ENCODE data around the gene HBB. TPM values are rescaled to one million over a fixed set of nuclear protein-coding genes. Genes with fewer than 3 reads are reported as not detected.

The HBB gene
- total RNA-seq, 1 experiment from 2014 or later, result not detected

GRCh38 chr11:5223686-5224085 lies 3.2 kb downstream of the HBB start:
- Mint-ChIP-seq H3K27me3 (ENCODE audit: insufficient read depth, unreplicated experiment) (peaks cover 3% of the 10 kb centered on the region), H3K36me3 (ENCODE audit: insufficient read depth, unreplicated experiment) (no peaks in the 10 kb centered on the region), H3K4me1 (ENCODE audit: low read depth, unreplicated experiment) (no peaks in the 10 kb centered on the region), H3K9me3 (ENCODE audit: unreplicated experiment) (peaks cover 9% of the 10 kb centered on the region), H3K4me3 (ENCODE audit: unreplicated experiment) (no peak overlapping the region), H3K27ac (ENCODE audit: unreplicated experiment) (no peak overlapping the region)
- no peak for DNase-seq
- Histone ChIP-seq H3K4me3 (ENCODE audit: low read depth, low read length) (no peak overlapping the region), H3K4me1 (no peaks in the 10 kb centered on the region), H3K27me3 (replicated peaks; ENCODE audit: control insufficient read depth, insufficient read depth, low read length) (no peaks in the 10 kb centered on the region), H3K36me3 (ENCODE audit: control insufficient read depth, insufficient read depth, low read length) (no peaks in the 10 kb centered on the region), H3K9me3 (no peaks in the 10 kb centered on the region)
- intact Hi-C loops (cut with micrococcal nuclease; ENCODE audit: unreplicated experiment), result no loop called here
- TF ChIP-seq CTCF (IDR thresholded peaks at IDR 0.05; ENCODE audit: insufficient read depth in 1 of 2, low read depth in 1 of 2, low read length in 1 of 2, severe bottlenecking in 1 of 2, unreplicated experiment in 1 of 2), result no peak
- ChIA-PET CTCF (no interaction called here), POLR2A (no interaction called here)
- BruUV-seq (replicated peaks), result no TSS peak

GRCh38 chr11:5223146-5223545 lies 3.7 kb downstream of the HBB start:
- H3K9me3 Mint-ChIP-seq (ENCODE audit: unreplicated experiment), result peaks cover 9% of the 10 kb centered on the region
- Histone ChIP-seq H3K9me3 (no peaks in the 10 kb centered on the region), H3K36me3 (ENCODE audit: control insufficient read depth, insufficient read depth, low read length) (no peaks in the 10 kb centered on the region), H3K27me3 (replicated peaks; ENCODE audit: control insufficient read depth, insufficient read depth, low read length) (no peaks in the 10 kb centered on the region), H3K4me1 (no peaks in the 10 kb centered on the region), H3K4me3 (ENCODE audit: low read depth, low read length) (no peak overlapping the region)
- no peak for TF ChIP-seq CTCF (IDR thresholded peaks at IDR 0.05; ENCODE audit: insufficient read depth in 1 of 2, low read depth in 1 of 2, low read length in 1 of 2, severe bottlenecking in 1 of 2, unreplicated experiment in 1 of 2)
- H3K4me3 Mint-ChIP-seq (ENCODE audit: unreplicated experiment), result no peak overlapping the region
- DNase-seq, result no peak
- CTCF ChIA-PET, result no interaction called here
- no peaks in the 10 kb centered on the region for H3K36me3 Mint-ChIP-seq (ENCODE audit: insufficient read depth, unreplicated experiment)
- H3K4me1 Mint-ChIP-seq (ENCODE audit: low read depth, unreplicated experiment), result no peaks in the 10 kb centered on the region
- POLR2A ChIA-PET, result no interaction called here
- intact Hi-C loops (cut with micrococcal nuclease; ENCODE audit: unreplicated experiment), result no loop called here
- H3K27ac Mint-ChIP-seq (ENCODE audit: unreplicated experiment), result no peak overlapping the region
- H3K27me3 Mint-ChIP-seq (ENCODE audit: insufficient read depth, unreplicated experiment), result peaks cover 3% of the 10 kb centered on the region
- no TSS peak for BruUV-seq (replicated peaks)

- TF ChIP-seq CTCF (IDR thresholded peaks at IDR 0.05; ENCODE audit: insufficient read depth in 1 of 2, low read depth in 1 of 2, low read length in 1 of 2, severe bottlenecking in 1 of 2, unreplicated experiment in 1 of 2), result no peak
- H3K27me3 Mint-ChIP-seq (ENCODE audit: insufficient read depth, unreplicated experiment), result no peaks in the 10 kb centered on the region
- no peaks in the 10 kb centered on the region for H3K36me3 Mint-ChIP-seq (ENCODE audit: insufficient read depth, unreplicated experiment)
- no peak overlapping the region for H3K4me3 Mint-ChIP-seq (ENCODE audit: unreplicated experiment)
- BruUV-seq (replicated peaks), result no TSS peak
- DNase-seq, result no peak
- H3K27me3 ChIP-seq (replicated peaks; ENCODE audit: control insufficient read depth, insufficient read depth, low read length), result no peaks in the 10 kb centered on the region
- H3K4me1 ChIP-seq, result no peaks in the 10 kb centered on the region
- CTCF ChIA-PET, result interaction anchor here (1.1 kb wide), 1 partner anchor 174 kb away, joined by 3 read pairs; no protein-coding TSS in a partner anchor
- no peaks in the 10 kb centered on the region for H3K36me3 ChIP-seq (ENCODE audit: control insufficient read depth, insufficient read depth, low read length)
- POLR2A ChIA-PET, result no interaction called here
- no peaks in the 10 kb centered on the region for H3K9me3 Mint-ChIP-seq (ENCODE audit: unreplicated experiment)
- H3K27ac Mint-ChIP-seq (ENCODE audit: unreplicated experiment), result no peak overlapping the region
- intact Hi-C loops (cut with micrococcal nuclease; ENCODE audit: unreplicated experiment), result no loop called here
- H3K4me1 Mint-ChIP-seq (ENCODE audit: low read depth, unreplicated experiment), result no peaks in the 10 kb centered on the region
- H3K9me3 ChIP-seq, result no peaks in the 10 kb centered on the region
- no peak overlapping the region for H3K4me3 ChIP-seq (ENCODE audit: low read depth, low read length)
Observed at GRCh38 chr11:5210376-5210885, 16.4 kb downstream of the HBB start.

Measured in Caco-2 (cell line).